Measurements from ENCODE around the gene CCDC51. TPM values are rescaled to one million over a fixed set of nuclear protein-coding genes. Genes with fewer than 3 reads are reported as not detected.
A peak's percentile ranks its signal among the peaks of the same experiment; 100 is the strongest.

CCDC51 gene
- total RNA-seq, 1 experiment from 2014 or later, result 11.8 TPM

DNA sequence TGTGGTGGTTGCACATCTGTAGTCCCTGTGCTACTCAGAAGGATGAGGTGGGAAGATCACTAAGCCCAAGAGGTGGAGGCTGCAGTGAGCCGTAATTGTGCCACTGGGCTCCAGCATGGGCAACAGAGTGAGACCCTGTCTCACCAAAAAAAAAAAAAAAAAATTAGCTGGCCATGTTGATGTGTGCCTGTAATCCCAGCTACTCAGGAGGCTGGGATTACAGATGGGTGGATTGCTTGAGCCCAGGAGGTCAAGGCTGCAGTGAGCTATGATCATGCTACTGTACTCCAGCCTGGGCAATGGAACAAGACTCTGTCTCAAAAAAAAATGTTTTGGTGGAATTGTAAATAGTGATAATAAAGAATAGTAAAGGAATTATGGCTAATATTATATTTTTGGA, 16.5 kb upstream of the CCDC51 start:
- Histone ChIP-seq H3K27me3 (replicated peaks; ENCODE audit: insufficient read depth, low read depth, low read length, poor library complexity) (no peaks in the 10 kb centered on the region), H3K9me3 (ENCODE audit: low read depth, low read length, poor library complexity, severe bottlenecking) (no peaks in the 10 kb centered on the region), H3K36me3 (ENCODE audit: insufficient read depth, low read length, poor library complexity, severe bottlenecking) (peaks cover 10% of the 10 kb centered on the region), H3K27ac (ENCODE audit: low read depth, low read length, poor library complexity, severe bottlenecking) (no peak overlapping the region), H3K4me3 (ENCODE audit: low read depth, low read length, poor library complexity, severe bottlenecking) (no peak overlapping the region), H3K4me1 (ENCODE audit: insufficient read depth, low read length, poor library complexity, severe bottlenecking) (no peaks in the 10 kb centered on the region)
- intact Hi-C loops (cut with micrococcal nuclease; ENCODE audit: unreplicated experiment), result no loop called here
- POLR2A ChIA-PET (ENCODE audit: low non-redundant PET), result no interaction called here
- CTCF ChIA-PET, result interaction anchor here (0.7 kb wide), 1 partner anchor 42 kb away, joined by 4 read pairs; no protein-coding TSS in a partner anchor
- no TSS peak for BruUV-seq (replicated peaks)
- peak; percentile 72 for DNase-seq (ENCODE audit: low spot score)
- no peak for TF ChIP-seq EZH2 (IDR thresholded peaks at IDR 0.05; ENCODE audit: borderline replicate concordance, low read depth, low read length, poor library complexity, severe bottlenecking)
- TF ChIP-seq, protein P1, sequence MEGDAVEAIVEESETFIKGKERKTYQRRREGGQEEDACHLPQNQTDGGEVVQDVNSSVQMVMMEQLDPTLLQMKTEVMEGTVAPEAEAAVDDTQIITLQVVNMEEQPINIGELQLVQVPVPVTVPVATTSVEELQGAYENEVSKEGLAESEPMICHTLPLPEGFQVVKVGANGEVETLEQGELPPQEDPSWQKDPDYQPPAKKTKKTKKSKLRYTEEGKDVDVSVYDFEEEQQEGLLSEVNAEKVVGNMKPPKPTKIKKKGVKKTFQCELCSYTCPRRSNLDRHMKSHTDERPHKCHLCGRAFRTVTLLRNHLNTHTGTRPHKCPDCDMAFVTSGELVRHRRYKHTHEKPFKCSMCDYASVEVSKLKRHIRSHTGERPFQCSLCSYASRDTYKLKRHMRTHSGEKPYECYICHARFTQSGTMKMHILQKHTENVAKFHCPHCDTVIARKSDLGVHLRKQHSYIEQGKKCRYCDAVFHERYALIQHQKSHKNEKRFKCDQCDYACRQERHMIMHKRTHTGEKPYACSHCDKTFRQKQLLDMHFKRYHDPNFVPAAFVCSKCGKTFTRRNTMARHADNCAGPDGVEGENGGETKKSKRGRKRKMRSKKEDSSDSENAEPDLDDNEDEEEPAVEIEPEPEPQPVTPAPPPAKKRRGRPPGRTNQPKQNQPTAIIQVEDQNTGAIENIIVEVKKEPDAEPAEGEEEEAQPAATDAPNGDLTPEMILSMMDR (conservative IDR thresholded peaks at IDR 0.05; ENCODE audit: low read depth, low read length), result no peak

DNA sequence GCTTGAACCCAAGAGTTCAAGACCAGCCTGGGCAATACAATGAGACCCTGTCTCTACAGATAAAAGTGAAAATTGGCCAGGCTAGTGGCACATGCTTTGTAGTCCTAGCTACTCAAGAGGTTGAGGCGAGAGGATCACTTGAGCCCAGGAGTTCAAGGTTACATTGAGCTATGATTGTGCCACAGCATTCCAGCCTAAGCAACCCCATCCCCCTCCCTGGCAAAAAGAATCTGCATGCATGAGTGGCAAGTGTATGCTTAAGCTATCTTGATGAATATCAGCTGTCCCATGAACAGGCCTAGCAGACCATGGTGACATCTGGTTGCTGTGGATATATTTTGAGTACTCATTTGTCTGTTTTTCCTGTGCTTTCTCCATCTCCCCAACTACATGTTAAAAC, 11.4 kb upstream of the CCDC51 start:
- Histone ChIP-seq H3K9me3 (ENCODE audit: low read depth, low read length, poor library complexity, severe bottlenecking) (no peaks in the 10 kb centered on the region), H3K4me1 (ENCODE audit: insufficient read depth, low read length, poor library complexity, severe bottlenecking) (no peaks in the 10 kb centered on the region), H3K27ac (ENCODE audit: low read depth, low read length, poor library complexity, severe bottlenecking) (no peak overlapping the region), H3K36me3 (ENCODE audit: insufficient read depth, low read length, poor library complexity, severe bottlenecking) (no peaks in the 10 kb centered on the region), H3K4me3 (ENCODE audit: low read depth, low read length, poor library complexity, severe bottlenecking) (no peak overlapping the region), H3K27me3 (replicated peaks; ENCODE audit: insufficient read depth, low read depth, low read length, poor library complexity) (no peaks in the 10 kb centered on the region)
- ChIA-PET POLR2A (ENCODE audit: low non-redundant PET) (no interaction called here), CTCF (no interaction called here)
- no peak for DNase-seq (ENCODE audit: low spot score)
- no TSS peak for BruUV-seq (replicated peaks)
- intact Hi-C loops (cut with micrococcal nuclease; ENCODE audit: unreplicated experiment), result no loop called here
- TF ChIP-seq, protein P1 (conservative IDR thresholded peaks at IDR 0.05; ENCODE audit: low read depth, low read length), result no peak
- no peak for TF ChIP-seq EZH2 (IDR thresholded peaks at IDR 0.05; ENCODE audit: borderline replicate concordance, low read depth, low read length, poor library complexity, severe bottlenecking)

DNA sequence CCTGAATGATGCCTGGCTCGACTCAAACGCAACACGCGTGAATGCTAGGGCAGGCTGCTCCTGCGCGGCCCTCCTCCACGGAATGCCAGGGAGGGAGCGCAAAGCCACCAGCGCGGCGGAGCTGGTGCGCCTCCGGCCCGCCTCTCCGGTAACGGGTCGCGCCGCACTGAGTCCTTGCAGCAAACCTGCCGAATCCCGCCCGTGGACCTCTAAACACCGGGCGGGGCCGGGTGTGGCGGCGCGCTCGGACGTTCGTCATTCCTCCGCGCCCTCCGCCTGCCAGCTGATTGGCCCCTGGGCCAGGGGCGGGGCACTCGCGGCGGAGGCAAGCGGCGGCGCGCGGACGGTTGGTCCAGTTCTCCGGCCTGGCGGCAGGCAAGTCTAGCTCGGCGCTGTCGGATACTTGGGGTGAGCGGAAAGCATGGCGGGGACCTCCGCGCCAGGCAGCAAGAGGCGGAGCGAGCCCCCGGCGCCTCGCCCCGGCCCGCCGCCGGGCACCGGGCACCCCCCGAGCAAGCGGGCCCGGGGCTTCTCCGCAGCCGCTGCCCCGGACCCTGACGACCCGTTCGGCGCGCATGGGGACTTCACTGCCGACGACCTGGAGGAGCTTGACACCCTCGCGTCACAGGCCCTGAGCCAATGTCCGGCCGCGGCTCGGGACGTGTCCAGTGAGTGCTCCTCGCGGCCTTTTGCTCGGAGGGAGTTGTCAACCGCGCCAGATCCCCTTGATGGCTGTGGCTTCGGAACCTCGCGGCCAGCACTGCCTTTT, 6.7 kb upstream of the CCDC51 start, which contains the start of gene ATRIP:
TSS of gene ATRIP (plus strand) at position 313 of the 769 bp plus-strand sequence. CDS start at position 422, 109 bp downstream.
- Histone ChIP-seq H3K36me3 (ENCODE audit: insufficient read depth, low read length, poor library complexity, severe bottlenecking) (peaks cover 6% of the 10 kb centered on the region), H3K9me3 (ENCODE audit: low read depth, low read length, poor library complexity, severe bottlenecking) (no peaks in the 10 kb centered on the region)
- CTCF ChIA-PET, result interaction anchor here (1.6 kb wide), 1 partner anchor 11 kb away, joined by 6 read pairs; no protein-coding TSS in a partner anchor

More for the DNA sequence above, 6.7 kb upstream of the CCDC51 start, which contains the start of gene ATRIP:
- intact Hi-C loops (cut with micrococcal nuclease; ENCODE audit: unreplicated experiment), result no loop called here
- no TSS peak for BruUV-seq (replicated peaks)
- H3K27me3 ChIP-seq (replicated peaks; ENCODE audit: insufficient read depth, low read depth, low read length, poor library complexity), result no peaks in the 10 kb centered on the region
- H3K4me1 ChIP-seq (ENCODE audit: insufficient read depth, low read length, poor library complexity, severe bottlenecking), result no peaks in the 10 kb centered on the region
- POLR2A ChIA-PET (ENCODE audit: low non-redundant PET), result no interaction called here
- TF ChIP-seq, protein P1 (conservative IDR thresholded peaks at IDR 0.05; ENCODE audit: low read depth, low read length), result no peak
- TF ChIP-seq EZH2 (IDR thresholded peaks at IDR 0.05; ENCODE audit: borderline replicate concordance, low read depth, low read length, poor library complexity, severe bottlenecking), result no peak
- peak; percentile 79 for DNase-seq (ENCODE audit: low spot score)
- H3K27ac ChIP-seq (ENCODE audit: low read depth, low read length, poor library complexity, severe bottlenecking), result peak within 1 kb of the TSS; percentile 80
- peak within 1 kb of the TSS; percentile 77 for H3K4me3 ChIP-seq (ENCODE audit: low read depth, low read length, poor library complexity, severe bottlenecking)
